ENCODE data around the gene NRXN3.

DNA sequence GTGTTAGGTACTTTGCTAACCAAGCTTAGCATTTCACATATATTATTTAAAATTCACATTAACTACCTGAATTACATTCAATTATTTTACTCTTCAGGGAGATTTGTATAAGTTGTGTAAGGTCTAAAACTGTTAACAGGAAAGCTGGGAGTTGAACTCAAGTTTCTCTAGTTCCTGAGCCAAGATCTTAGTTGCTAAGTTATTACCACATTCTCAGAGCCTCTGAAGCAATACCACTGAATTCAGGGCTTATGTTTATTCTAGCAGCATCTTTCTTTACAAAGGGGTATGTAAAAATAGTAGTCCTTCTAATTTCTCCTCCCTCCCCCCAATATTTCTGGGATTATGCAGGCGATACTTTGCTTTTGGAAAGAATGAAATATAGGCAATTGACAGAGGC is 1254.3 kb downstream of the NRXN3 start:
- TF ChIP-seq, protein P1, sequence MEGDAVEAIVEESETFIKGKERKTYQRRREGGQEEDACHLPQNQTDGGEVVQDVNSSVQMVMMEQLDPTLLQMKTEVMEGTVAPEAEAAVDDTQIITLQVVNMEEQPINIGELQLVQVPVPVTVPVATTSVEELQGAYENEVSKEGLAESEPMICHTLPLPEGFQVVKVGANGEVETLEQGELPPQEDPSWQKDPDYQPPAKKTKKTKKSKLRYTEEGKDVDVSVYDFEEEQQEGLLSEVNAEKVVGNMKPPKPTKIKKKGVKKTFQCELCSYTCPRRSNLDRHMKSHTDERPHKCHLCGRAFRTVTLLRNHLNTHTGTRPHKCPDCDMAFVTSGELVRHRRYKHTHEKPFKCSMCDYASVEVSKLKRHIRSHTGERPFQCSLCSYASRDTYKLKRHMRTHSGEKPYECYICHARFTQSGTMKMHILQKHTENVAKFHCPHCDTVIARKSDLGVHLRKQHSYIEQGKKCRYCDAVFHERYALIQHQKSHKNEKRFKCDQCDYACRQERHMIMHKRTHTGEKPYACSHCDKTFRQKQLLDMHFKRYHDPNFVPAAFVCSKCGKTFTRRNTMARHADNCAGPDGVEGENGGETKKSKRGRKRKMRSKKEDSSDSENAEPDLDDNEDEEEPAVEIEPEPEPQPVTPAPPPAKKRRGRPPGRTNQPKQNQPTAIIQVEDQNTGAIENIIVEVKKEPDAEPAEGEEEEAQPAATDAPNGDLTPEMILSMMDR (conservative IDR thresholded peaks at IDR 0.05; ENCODE audit: low read depth in 2 of 2): no peak
- TF ChIP-seq ZNF114 (CRISPR knock-in tag; IDR thresholded peaks at IDR 0.05) (no peak), EZH2 (IDR thresholded peaks at IDR 0.05; ENCODE audit: low read depth, unreplicated experiment) (no peak), POLR2AphosphoS5 (IDR thresholded peaks at IDR 0.05; ENCODE audit: low read depth) (no peak)
- TF ChIP-seq, protein P2, sequence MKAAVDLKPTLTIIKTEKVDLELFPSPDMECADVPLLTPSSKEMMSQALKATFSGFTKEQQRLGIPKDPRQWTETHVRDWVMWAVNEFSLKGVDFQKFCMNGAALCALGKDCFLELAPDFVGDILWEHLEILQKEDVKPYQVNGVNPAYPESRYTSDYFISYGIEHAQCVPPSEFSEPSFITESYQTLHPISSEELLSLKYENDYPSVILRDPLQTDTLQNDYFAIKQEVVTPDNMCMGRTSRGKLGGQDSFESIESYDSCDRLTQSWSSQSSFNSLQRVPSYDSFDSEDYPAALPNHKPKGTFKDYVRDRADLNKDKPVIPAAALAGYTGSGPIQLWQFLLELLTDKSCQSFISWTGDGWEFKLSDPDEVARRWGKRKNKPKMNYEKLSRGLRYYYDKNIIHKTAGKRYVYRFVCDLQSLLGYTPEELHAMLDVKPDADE (IDR thresholded peaks at IDR 0.05): no peak

Data from GM23338 (cell line).